GM23338 (cell line): ENCODE results near the gene IGF2BP2. TPM values are rescaled to one million over a fixed set of nuclear protein-coding genes. Genes with fewer than 3 reads are reported as not detected.

ENCODE experiments used
- ATAC-seq: fragments of 200-7000 bp; cut with Tn5 transposase; 3 replicates; pipeline ENCODE4 v1.9.1; 2020
- DNase-seq: peaks from one replicate; pipeline ENCODE4 v3.0.0-alpha.2; 2015; ENCODE audit warnings: low spot score
- H2AFZ ChIP-seq: fragments of 200-600 bp; sonication (generic); 2 replicates; pipeline ENCODE4 v1.8.0; 2016; ENCODE audit warnings: antibody characterized with exemption, mild to moderate bottlenecking, moderate library complexity
- H3F3A ChIP-seq: fragments of 200-600 bp; sonication (generic); replicated peaks from 2 replicates; pipeline ENCODE4 v1.8.0; 2017; ENCODE audit warnings: antibody characterized with exemption, mixed run types, low read depth
- H3K27ac ChIP-seq: fragments of 200-600 bp; sonication (generic); 2 replicates; pipeline ENCODE4 v1.6.1; 2016; ENCODE audit warnings: low read depth
- H3K27me3 ChIP-seq: fragments of 200-600 bp; sonication (generic); 2 replicates; pipeline ENCODE4 v1.8.0; 2016; ENCODE audit warnings: mild to moderate bottlenecking, mixed run types, moderate library complexity; ENCODE audit not compliant: insufficient read depth
- H3K36me3 ChIP-seq: fragments of 200-600 bp; sonication (generic); 2 replicates; pipeline ENCODE4 v1.8.0; 2016; ENCODE audit warnings: mild to moderate bottlenecking; ENCODE audit not compliant: insufficient read depth
- H3K4me1 ChIP-seq: fragments of 200-600 bp; sonication (generic); 2 replicates; pipeline ENCODE4 v1.8.0; 2016; ENCODE audit warnings: mild to moderate bottlenecking, moderate library complexity; ENCODE audit not compliant: insufficient read depth
- H3K4me2 ChIP-seq: fragments of 200-600 bp; sonication (generic); 2 replicates; pipeline ENCODE4 v1.7.1; 2017; ENCODE audit warnings: mixed run types
- H3K4me3 ChIP-seq: fragments of 200-600 bp; sonication (generic); 2 replicates; pipeline ENCODE4 v1.6.1; 2016; ENCODE audit warnings: mixed run types
- H3K79me2 ChIP-seq: fragments of 200-600 bp; sonication (generic); replicated peaks from 2 replicates; pipeline ENCODE4 v1.8.0; 2017; ENCODE audit warnings: mild to moderate bottlenecking; ENCODE audit not compliant: insufficient read depth
- H3K9me2 ChIP-seq: fragments of 200-600 bp; sonication (generic); 2 replicates; pipeline ENCODE4 v1.8.0; 2017; ENCODE audit not compliant: insufficient read depth
- H4K20me1 ChIP-seq: fragments of 200-600 bp; sonication (generic); replicated peaks from 2 replicates; pipeline ENCODE4 v1.8.0; 2017; ENCODE audit warnings: mild to moderate bottlenecking; ENCODE audit not compliant: insufficient read depth
- H3K27ac Mint-ChIP-seq: 2 replicates; pipeline ENCODE4 v1.8.0; 2020; ENCODE audit warnings: inconsistent platforms, mild to moderate bottlenecking, moderate library complexity, mixed read lengths
- H3K27me3 Mint-ChIP-seq: 3 replicates; pipeline ENCODE4 v1.8.0; 2022; ENCODE audit warnings: low read depth, mild to moderate bottlenecking, moderate library complexity, mixed read lengths, inconsistent platforms; ENCODE audit not compliant: insufficient read depth, poor library complexity
- H3K36me3 Mint-ChIP-seq: 3 replicates; pipeline ENCODE4 v1.8.0; 2021; ENCODE audit warnings: low read depth, mild to moderate bottlenecking, inconsistent platforms, moderate library complexity, mixed read lengths
- H3K4me1 Mint-ChIP-seq: 3 replicates; pipeline ENCODE4 v1.8.0; 2020; ENCODE audit warnings: mild to moderate bottlenecking, inconsistent platforms, mixed read lengths
- H3K4me3 Mint-ChIP-seq: 3 replicates; pipeline ENCODE4 v1.8.0; 2021; ENCODE audit warnings: moderate library complexity, mild to moderate bottlenecking, inconsistent platforms, mixed read lengths
- H3K9me3 Mint-ChIP-seq: 3 replicates; pipeline ENCODE4 v1.8.0; 2020; ENCODE audit warnings: moderate library complexity, mild to moderate bottlenecking, inconsistent platforms, mixed read lengths
- CREB1 ChIP-seq: fragments of 250-450 bp; sonication (Bioruptor Pico); IDR thresholded peaks from 2 replicates; pipeline ENCODE4 v1.5.0; 2020; ENCODE audit warnings: low read depth, mild to moderate bottlenecking, moderate library complexity
- EZH2 ChIP-seq: fragments of 200-600 bp; sonication (generic); IDR thresholded peaks from one replicate; pipeline ENCODE4 v1.8.0; 2017; ENCODE audit warnings: antibody characterized with exemption, mild to moderate bottlenecking, low read depth; ENCODE audit not compliant: unreplicated experiment
- EZH2phosphoT487 ChIP-seq: fragments of 200-600 bp; sonication (generic); IDR thresholded peaks from one replicate; pipeline ENCODE4 v1.8.1; 2018; ENCODE audit warnings: antibody characterized with exemption; ENCODE audit not compliant: unreplicated experiment
- JUNB ChIP-seq: IDR thresholded peaks from one replicate; pipeline ENCODE4 v1.6.1; 2016; ENCODE audit warnings: antibody characterized with exemption; ENCODE audit not compliant: unreplicated experiment
- POLR2AphosphoS5 ChIP-seq: IDR thresholded peaks from 2 replicates; pipeline ENCODE4 v1.6.1; 2016; ENCODE audit warnings: antibody characterized with exemption, low read depth
- ZNF114 ChIP-seq: fragments of 250-450 bp; sonication (Bioruptor Pico); IDR thresholded peaks from 2 replicates; pipeline ENCODE4 v1.5.0; 2020; ENCODE audit warnings: mild to moderate bottlenecking, moderate library complexity
- ZNF331 ChIP-seq: fragments of 250-450 bp; sonication (Bioruptor Pico); IDR thresholded peaks from 2 replicates; pipeline ENCODE4 v1.5.0; 2020; ENCODE audit warnings: low read depth, mild to moderate bottlenecking, moderate library complexity
- polyA plus RNA-seq: library from polyadenylated mRNA; unstranded; fragments of >200 nt; fragmentation: Nextera tagmentation; extraction: Ambion mirVana; gene quantifications from 2 replicates; pipeline ENCODE4 v1.2.1, GENCODE V29; 2016
- total RNA-seq: library from RNA; depleted of rRNA; stranded (reverse); fragments of >200 nt; shearing (Covaris generic); gene quantifications from 2 replicates; pipeline ENCODE4 v1.2.3, GENCODE V29; 2014
- TF ChIP-seq, protein P1 (sequence below), 2 experiments: fragments of 200-600 bp in 1 of 2; sonication (generic) in 1 of 2; conservative IDR thresholded peaks; 2 replicates each; pipeline versions ENCODE4 v1.5.1 to v1.6.1; 2016 to 2017; ENCODE audit warnings: antibody characterized with exemption in 2 of 2, low read depth in 2 of 2, mild to moderate bottlenecking in 2 of 2, moderate library complexity in 1 of 2
- TF ChIP-seq, protein P2 (sequence below): IDR thresholded peaks from 2 replicates; pipeline ENCODE4 v1.6.1; 2016; ENCODE audit warnings: antibody characterized with exemption
- TF ChIP-seq, protein P3 (sequence below): IDR thresholded peaks from one replicate; pipeline ENCODE4 v1.6.1; 2018; ENCODE audit warnings: antibody characterized with exemption; ENCODE audit not compliant: unreplicated experiment

Gene IGF2BP2
- total and polyA plus RNA-seq, 2 experiments from 2014 or later: 82.9 to 84.5 TPM

DNA sequence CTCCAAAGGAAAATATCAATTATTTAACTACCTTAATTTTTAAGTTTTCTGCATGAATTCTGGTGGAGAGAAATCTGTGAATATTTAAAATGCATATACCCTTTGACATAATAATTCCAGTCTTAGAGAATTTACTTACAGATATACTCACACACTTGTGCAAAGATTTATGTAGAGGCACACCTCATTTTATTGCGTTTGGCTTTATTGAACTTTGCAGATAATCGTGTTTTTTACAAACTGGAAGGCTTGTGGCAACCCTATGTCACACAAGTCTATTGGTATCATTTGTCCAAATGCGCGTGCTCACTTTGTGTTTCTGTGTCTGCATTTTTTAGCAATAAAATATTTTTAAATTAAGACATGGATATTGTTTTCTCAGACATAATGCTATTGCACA, 157.3 kb downstream of the IGF2BP2 start (continued):
- TF ChIP-seq EZH2phosphoT487 (no peak), CREB1 (CRISPR knock-in tag) (no peak), JUNB (no peak), EZH2 (no peak), POLR2AphosphoS5 (no peak), ZNF114 (no peak)
- TF ChIP-seq, protein P1, sequence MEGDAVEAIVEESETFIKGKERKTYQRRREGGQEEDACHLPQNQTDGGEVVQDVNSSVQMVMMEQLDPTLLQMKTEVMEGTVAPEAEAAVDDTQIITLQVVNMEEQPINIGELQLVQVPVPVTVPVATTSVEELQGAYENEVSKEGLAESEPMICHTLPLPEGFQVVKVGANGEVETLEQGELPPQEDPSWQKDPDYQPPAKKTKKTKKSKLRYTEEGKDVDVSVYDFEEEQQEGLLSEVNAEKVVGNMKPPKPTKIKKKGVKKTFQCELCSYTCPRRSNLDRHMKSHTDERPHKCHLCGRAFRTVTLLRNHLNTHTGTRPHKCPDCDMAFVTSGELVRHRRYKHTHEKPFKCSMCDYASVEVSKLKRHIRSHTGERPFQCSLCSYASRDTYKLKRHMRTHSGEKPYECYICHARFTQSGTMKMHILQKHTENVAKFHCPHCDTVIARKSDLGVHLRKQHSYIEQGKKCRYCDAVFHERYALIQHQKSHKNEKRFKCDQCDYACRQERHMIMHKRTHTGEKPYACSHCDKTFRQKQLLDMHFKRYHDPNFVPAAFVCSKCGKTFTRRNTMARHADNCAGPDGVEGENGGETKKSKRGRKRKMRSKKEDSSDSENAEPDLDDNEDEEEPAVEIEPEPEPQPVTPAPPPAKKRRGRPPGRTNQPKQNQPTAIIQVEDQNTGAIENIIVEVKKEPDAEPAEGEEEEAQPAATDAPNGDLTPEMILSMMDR (conservative IDR thresholded peaks at IDR 0.05; ENCODE audit: low read depth in 2 of 2): no peak
- TF ChIP-seq, protein P2, sequence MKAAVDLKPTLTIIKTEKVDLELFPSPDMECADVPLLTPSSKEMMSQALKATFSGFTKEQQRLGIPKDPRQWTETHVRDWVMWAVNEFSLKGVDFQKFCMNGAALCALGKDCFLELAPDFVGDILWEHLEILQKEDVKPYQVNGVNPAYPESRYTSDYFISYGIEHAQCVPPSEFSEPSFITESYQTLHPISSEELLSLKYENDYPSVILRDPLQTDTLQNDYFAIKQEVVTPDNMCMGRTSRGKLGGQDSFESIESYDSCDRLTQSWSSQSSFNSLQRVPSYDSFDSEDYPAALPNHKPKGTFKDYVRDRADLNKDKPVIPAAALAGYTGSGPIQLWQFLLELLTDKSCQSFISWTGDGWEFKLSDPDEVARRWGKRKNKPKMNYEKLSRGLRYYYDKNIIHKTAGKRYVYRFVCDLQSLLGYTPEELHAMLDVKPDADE: no peak

DNA sequence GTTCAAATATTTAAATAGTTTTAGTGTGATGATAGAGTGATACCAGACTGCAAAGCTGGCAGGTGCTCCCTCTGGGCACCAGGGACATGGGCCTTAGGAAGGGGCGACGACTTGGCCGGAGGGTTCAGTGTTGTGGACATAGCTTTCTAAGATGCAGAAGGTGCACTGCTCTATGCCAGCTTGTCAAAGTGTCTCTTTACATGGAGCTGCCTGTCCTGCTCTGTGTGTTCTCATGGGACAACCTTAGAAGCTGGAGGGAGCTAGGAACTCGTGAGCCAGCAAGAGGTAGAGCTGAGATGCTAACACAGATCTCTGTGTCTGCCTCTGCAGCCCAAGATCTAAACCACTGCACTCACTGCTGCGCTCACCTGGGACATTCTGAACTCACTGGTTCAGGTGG, 160.9 kb downstream of the IGF2BP2 start:
- H3K27me3 Mint-ChIP-seq: peaks cover 7% of the 10 kb centered on the region
- Histone ChIP-seq H3K27ac (no peak overlapping the region), H3K4me2 (no peak overlapping the region), H3K9me2 (no peaks in the 10 kb centered on the region), H2AFZ (no peak overlapping the region), H3K4me1 (peaks cover 7% of the 10 kb centered on the region; the same call in 1 of the 2 replicates), H3K79me2 (no peaks in the 10 kb centered on the region; the same call in 1 of the 2 replicates), H4K20me1 (peaks cover 4% of the 10 kb centered on the region), H3F3A (peaks cover 9% of the 10 kb centered on the region), H3K4me3 (no peak overlapping the region), H3K27me3 (no peaks in the 10 kb centered on the region), H3K36me3 (peaks cover 8% of the 10 kb centered on the region; the same call in 1 of the 2 replicates)
- ATAC-seq: no peak
- no peak overlapping the region for H3K4me3 Mint-ChIP-seq
- peaks cover 26% of the 10 kb centered on the region for H3K36me3 Mint-ChIP-seq
- peaks cover 11% of the 10 kb centered on the region for H3K4me1 Mint-ChIP-seq
- H3K27ac Mint-ChIP-seq: no peak overlapping the region
- 0 out of 3 replicates have a peak, but pooled peaks cover 3% of the 10 kb centered on the region for H3K9me3 Mint-ChIP-seq
- DNase-seq: no peak
- TF ChIP-seq POLR2AphosphoS5: no peak
- TF ChIP-seq ZNF114: no peak
- no peak for TF ChIP-seq ZNF331 (CRISPR knock-in tag)
- TF ChIP-seq CREB1 (CRISPR knock-in tag): no peak
- TF ChIP-seq, protein P2: no peak
- TF ChIP-seq EZH2phosphoT487: no peak
- no peak for TF ChIP-seq EZH2
- TF ChIP-seq, protein P3, sequence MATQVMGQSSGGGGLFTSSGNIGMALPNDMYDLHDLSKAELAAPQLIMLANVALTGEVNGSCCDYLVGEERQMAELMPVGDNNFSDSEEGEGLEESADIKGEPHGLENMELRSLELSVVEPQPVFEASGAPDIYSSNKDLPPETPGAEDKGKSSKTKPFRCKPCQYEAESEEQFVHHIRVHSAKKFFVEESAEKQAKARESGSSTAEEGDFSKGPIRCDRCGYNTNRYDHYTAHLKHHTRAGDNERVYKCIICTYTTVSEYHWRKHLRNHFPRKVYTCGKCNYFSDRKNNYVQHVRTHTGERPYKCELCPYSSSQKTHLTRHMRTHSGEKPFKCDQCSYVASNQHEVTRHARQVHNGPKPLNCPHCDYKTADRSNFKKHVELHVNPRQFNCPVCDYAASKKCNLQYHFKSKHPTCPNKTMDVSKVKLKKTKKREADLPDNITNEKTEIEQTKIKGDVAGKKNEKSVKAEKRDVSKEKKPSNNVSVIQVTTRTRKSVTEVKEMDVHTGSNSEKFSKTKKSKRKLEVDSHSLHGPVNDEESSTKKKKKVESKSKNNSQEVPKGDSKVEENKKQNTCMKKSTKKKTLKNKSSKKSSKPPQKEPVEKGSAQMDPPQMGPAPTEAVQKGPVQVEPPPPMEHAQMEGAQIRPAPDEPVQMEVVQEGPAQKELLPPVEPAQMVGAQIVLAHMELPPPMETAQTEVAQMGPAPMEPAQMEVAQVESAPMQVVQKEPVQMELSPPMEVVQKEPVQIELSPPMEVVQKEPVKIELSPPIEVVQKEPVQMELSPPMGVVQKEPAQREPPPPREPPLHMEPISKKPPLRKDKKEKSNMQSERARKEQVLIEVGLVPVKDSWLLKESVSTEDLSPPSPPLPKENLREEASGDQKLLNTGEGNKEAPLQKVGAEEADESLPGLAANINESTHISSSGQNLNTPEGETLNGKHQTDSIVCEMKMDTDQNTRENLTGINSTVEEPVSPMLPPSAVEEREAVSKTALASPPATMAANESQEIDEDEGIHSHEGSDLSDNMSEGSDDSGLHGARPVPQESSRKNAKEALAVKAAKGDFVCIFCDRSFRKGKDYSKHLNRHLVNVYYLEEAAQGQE: no peak
- TF ChIP-seq, protein P1 (conservative IDR thresholded peaks at IDR 0.05; ENCODE audit: low read depth in 2 of 2): no peak
- no peak for TF ChIP-seq JUNB
